ENCODE data around the gene EFNA3.

EFNA3 gene

GRCh38 chr1:155077346-155077745 is 1.3 kb upstream of the EFNA3 start:
- Histone ChIP-seq H3K9me3 (ENCODE audit: control insufficient read depth, low read length) (no peaks in the 10 kb centered on the region), H3K4me1 (ENCODE audit: control insufficient read depth, insufficient read depth, low read length) (peaks cover 32% of the 10 kb centered on the region), H3K27ac (ENCODE audit: insufficient read depth, low read depth, low read length, poor library complexity, severe bottlenecking) (no peak overlapping the region), H3K4me3 (ENCODE audit: insufficient read depth, low read depth, low read length) (no peak overlapping the region), H3K27me3 (ENCODE audit: control insufficient read depth, insufficient read depth, low read length, poor library complexity, severe bottlenecking) (peaks cover 69% of the 10 kb centered on the region), H3K36me3 (ENCODE audit: control insufficient read depth, insufficient read depth, low read length) (no peaks in the 10 kb centered on the region)
- WGBS, 2 experiments, result 92 to 93% methylated on average over 3 of the region's 3 CpGs

- Histone ChIP-seq H3K4me1 (ENCODE audit: control insufficient read depth, insufficient read depth, low read length) (peaks cover 38% of the 10 kb centered on the region), H3K27ac (ENCODE audit: insufficient read depth, low read depth, low read length, poor library complexity, severe bottlenecking) (no peak overlapping the region), H3K27me3 (ENCODE audit: control insufficient read depth, insufficient read depth, low read length, poor library complexity, severe bottlenecking) (peaks cover 69% of the 10 kb centered on the region), H3K36me3 (ENCODE audit: control insufficient read depth, insufficient read depth, low read length) (no peaks in the 10 kb centered on the region), H3K9me3 (ENCODE audit: control insufficient read depth, low read length) (no peaks in the 10 kb centered on the region), H3K4me3 (ENCODE audit: insufficient read depth, low read depth, low read length) (no peak overlapping the region)
- 74 to 76% methylated on average over 4 of the region's 4 CpGs for WGBS, 2 experiments
These were observed 735 bp upstream of the EFNA3 start for GRCh38 chr1:155077758-155078445.

GRCh38 chr1:155079210-155079486 is 511 bp downstream of the EFNA3 start:
- H3K4me1 ChIP-seq (ENCODE audit: control insufficient read depth, insufficient read depth, low read length), result peaks cover 43% of the 10 kb centered on the region
- WGBS, 2 experiments, result 8 to 12% methylated on average over 10 of the region's 10 CpGs
- peak overlapping the region; percentile 51 for H3K4me3 ChIP-seq (ENCODE audit: insufficient read depth, low read depth, low read length)
- H3K27ac ChIP-seq (ENCODE audit: insufficient read depth, low read depth, low read length, poor library complexity, severe bottlenecking), result no peak overlapping the region
- H3K9me3 ChIP-seq (ENCODE audit: control insufficient read depth, low read length), result no peaks in the 10 kb centered on the region
- H3K27me3 ChIP-seq (ENCODE audit: control insufficient read depth, insufficient read depth, low read length, poor library complexity, severe bottlenecking), result peaks cover 74% of the 10 kb centered on the region
- no peaks in the 10 kb centered on the region for H3K36me3 ChIP-seq (ENCODE audit: control insufficient read depth, insufficient read depth, low read length)

GRCh38 chr1:155079487-155080311 is 1.1 kb downstream of the EFNA3 start:
- WGBS, 2 experiments, result 2% methylated on average over 65 to 67 of the region's 67 CpGs
- no peaks in the 10 kb centered on the region for H3K36me3 ChIP-seq (ENCODE audit: control insufficient read depth, insufficient read depth, low read length)
- H3K4me1 ChIP-seq (ENCODE audit: control insufficient read depth, insufficient read depth, low read length), result peaks cover 46% of the 10 kb centered on the region
- H3K27ac ChIP-seq (ENCODE audit: insufficient read depth, low read depth, low read length, poor library complexity, severe bottlenecking), result no peak overlapping the region
- peaks cover 75% of the 10 kb centered on the region for H3K27me3 ChIP-seq (ENCODE audit: control insufficient read depth, insufficient read depth, low read length, poor library complexity, severe bottlenecking)
- peak overlapping the region; percentile 51 for H3K4me3 ChIP-seq (ENCODE audit: insufficient read depth, low read depth, low read length)
- H3K9me3 ChIP-seq (ENCODE audit: control insufficient read depth, low read length), result no peaks in the 10 kb centered on the region

GRCh38 chr1:155080312-155081228 is 1.9 kb downstream of the EFNA3 start:
- Histone ChIP-seq H3K4me1 (ENCODE audit: control insufficient read depth, insufficient read depth, low read length) (peaks cover 46% of the 10 kb centered on the region), H3K27me3 (ENCODE audit: control insufficient read depth, insufficient read depth, low read length, poor library complexity, severe bottlenecking) (peaks cover 72% of the 10 kb centered on the region), H3K27ac (ENCODE audit: insufficient read depth, low read depth, low read length, poor library complexity, severe bottlenecking) (no peak overlapping the region), H3K4me3 (ENCODE audit: insufficient read depth, low read depth, low read length) (peak overlapping the region; percentile 51), H3K36me3 (ENCODE audit: control insufficient read depth, insufficient read depth, low read length) (no peaks in the 10 kb centered on the region), H3K9me3 (ENCODE audit: control insufficient read depth, low read length) (no peaks in the 10 kb centered on the region)
- WGBS, 2 experiments, result 0 to 1% methylated on average over 70 to 71 of the region's 71 CpGs

- peaks cover 78% of the 10 kb centered on the region for H3K27me3 ChIP-seq (ENCODE audit: control insufficient read depth, insufficient read depth, low read length, poor library complexity, severe bottlenecking)
- peaks cover 54% of the 10 kb centered on the region for H3K4me1 ChIP-seq (ENCODE audit: control insufficient read depth, insufficient read depth, low read length)
- no peaks in the 10 kb centered on the region for H3K36me3 ChIP-seq (ENCODE audit: control insufficient read depth, insufficient read depth, low read length)
- WGBS, 2 experiments, result 1 to 2% methylated on average over 68 of the region's 68 CpGs
- peak overlapping the region; percentile 5 for H3K4me3 ChIP-seq (ENCODE audit: insufficient read depth, low read depth, low read length)
- H3K9me3 ChIP-seq (ENCODE audit: control insufficient read depth, low read length), result no peaks in the 10 kb centered on the region
- no peak overlapping the region for H3K27ac ChIP-seq (ENCODE audit: insufficient read depth, low read depth, low read length, poor library complexity, severe bottlenecking)
These were observed 3.0 kb downstream of the EFNA3 start for GRCh38 chr1:155081472-155082300.

- Histone ChIP-seq H3K36me3 (ENCODE audit: control insufficient read depth, insufficient read depth, low read length) (no peaks in the 10 kb centered on the region), H3K27me3 (ENCODE audit: control insufficient read depth, insufficient read depth, low read length, poor library complexity, severe bottlenecking) (peaks cover 79% of the 10 kb centered on the region), H3K4me1 (ENCODE audit: control insufficient read depth, insufficient read depth, low read length) (peaks cover 55% of the 10 kb centered on the region), H3K27ac (ENCODE audit: insufficient read depth, low read depth, low read length, poor library complexity, severe bottlenecking) (no peak overlapping the region), H3K4me3 (ENCODE audit: insufficient read depth, low read depth, low read length) (peak overlapping the region; percentile 5), H3K9me3 (ENCODE audit: control insufficient read depth, low read length) (no peaks in the 10 kb centered on the region)
- WGBS, 2 experiments, result 7 to 9% methylated on average over 36 of the region's 36 CpGs
These were observed 3.8 kb downstream of the EFNA3 start for GRCh38 chr1:155082301-155083051.

GRCh38 chr1:155083052-155083541 is 4.5 kb downstream of the EFNA3 start:
- peaks cover 73% of the 10 kb centered on the region for H3K27me3 ChIP-seq (ENCODE audit: control insufficient read depth, insufficient read depth, low read length, poor library complexity, severe bottlenecking)
- H3K4me3 ChIP-seq (ENCODE audit: insufficient read depth, low read depth, low read length), result no peak overlapping the region
- WGBS, 2 experiments, result 66 to 68% methylated on average over 6 of the region's 6 CpGs
- no peaks in the 10 kb centered on the region for H3K36me3 ChIP-seq (ENCODE audit: control insufficient read depth, insufficient read depth, low read length)
- no peaks in the 10 kb centered on the region for H3K9me3 ChIP-seq (ENCODE audit: control insufficient read depth, low read length)
- H3K27ac ChIP-seq (ENCODE audit: insufficient read depth, low read depth, low read length, poor library complexity, severe bottlenecking), result no peak overlapping the region
- H3K4me1 ChIP-seq (ENCODE audit: control insufficient read depth, insufficient read depth, low read length), result peaks cover 55% of the 10 kb centered on the region

All from ectodermal cell (in vitro differentiated cells).